ENCODE data around the gene SFXN5.

DNA sequence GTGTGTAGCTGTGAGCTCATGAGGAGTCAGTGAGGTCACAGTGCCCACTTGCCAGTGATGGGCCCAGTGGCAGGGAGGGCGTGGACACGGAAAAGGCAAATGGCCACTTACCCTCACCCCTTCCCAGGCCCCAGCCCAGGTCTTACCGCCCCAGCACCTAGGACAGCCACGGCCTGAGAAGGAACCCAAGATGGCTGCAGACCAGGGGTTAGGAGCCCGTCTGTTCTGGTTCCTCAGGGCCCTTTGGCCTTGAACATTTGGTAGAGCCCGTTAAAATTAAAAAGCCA, 80.1 kb downstream of the SFXN5 start:
- TF ChIP-seq RAD21 (IDR thresholded peaks at IDR 0.05; ENCODE audit: low read depth), result no peak
- TF ChIP-seq CEBPB (IDR thresholded peaks at IDR 0.05), result no peak
- TF ChIP-seq ZBTB7A (IDR thresholded peaks at IDR 0.05; ENCODE audit: low read depth), result no peak
- TF ChIP-seq, protein P1, sequence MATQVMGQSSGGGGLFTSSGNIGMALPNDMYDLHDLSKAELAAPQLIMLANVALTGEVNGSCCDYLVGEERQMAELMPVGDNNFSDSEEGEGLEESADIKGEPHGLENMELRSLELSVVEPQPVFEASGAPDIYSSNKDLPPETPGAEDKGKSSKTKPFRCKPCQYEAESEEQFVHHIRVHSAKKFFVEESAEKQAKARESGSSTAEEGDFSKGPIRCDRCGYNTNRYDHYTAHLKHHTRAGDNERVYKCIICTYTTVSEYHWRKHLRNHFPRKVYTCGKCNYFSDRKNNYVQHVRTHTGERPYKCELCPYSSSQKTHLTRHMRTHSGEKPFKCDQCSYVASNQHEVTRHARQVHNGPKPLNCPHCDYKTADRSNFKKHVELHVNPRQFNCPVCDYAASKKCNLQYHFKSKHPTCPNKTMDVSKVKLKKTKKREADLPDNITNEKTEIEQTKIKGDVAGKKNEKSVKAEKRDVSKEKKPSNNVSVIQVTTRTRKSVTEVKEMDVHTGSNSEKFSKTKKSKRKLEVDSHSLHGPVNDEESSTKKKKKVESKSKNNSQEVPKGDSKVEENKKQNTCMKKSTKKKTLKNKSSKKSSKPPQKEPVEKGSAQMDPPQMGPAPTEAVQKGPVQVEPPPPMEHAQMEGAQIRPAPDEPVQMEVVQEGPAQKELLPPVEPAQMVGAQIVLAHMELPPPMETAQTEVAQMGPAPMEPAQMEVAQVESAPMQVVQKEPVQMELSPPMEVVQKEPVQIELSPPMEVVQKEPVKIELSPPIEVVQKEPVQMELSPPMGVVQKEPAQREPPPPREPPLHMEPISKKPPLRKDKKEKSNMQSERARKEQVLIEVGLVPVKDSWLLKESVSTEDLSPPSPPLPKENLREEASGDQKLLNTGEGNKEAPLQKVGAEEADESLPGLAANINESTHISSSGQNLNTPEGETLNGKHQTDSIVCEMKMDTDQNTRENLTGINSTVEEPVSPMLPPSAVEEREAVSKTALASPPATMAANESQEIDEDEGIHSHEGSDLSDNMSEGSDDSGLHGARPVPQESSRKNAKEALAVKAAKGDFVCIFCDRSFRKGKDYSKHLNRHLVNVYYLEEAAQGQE (IDR thresholded peaks at IDR 0.05; ENCODE audit: low read depth), result no peak
